ENCODE data around the gene EPHA7.

GRCh38 chr6:93322651-93323050 lies 96.7 kb downstream of the EPHA7 start:
- TF ChIP-seq CTCF (IDR thresholded peaks at IDR 0.05) (no peak), POLR2A (IDR thresholded peaks at IDR 0.05) (no peak)
